GM06990 (cell line): Measurements from ENCODE around the gene ABCC1.
"Not testable (repeated sequence)": the region's sequence is repeated elsewhere in the genome, so short reads cannot be mapped to it uniquely, and the experiment has no call there.

Experiments used
- DNase-seq: peaks from one replicate; pipeline ENCODE4 v3.0.0-alpha.2; 2011; ENCODE audit not compliant: insufficient read length; ENCODE audit errors: extremely low read depth
- H3K27me3 ChIP-seq: replicated peaks from 2 replicates; pipeline ENCODE4 v1.6.0; 2011; ENCODE audit warnings: low read length; ENCODE audit not compliant: control insufficient read depth, insufficient read depth
- H3K36me3 ChIP-seq: 2 replicates; pipeline ENCODE4 v1.5.1; 2011; ENCODE audit warnings: low read length; ENCODE audit not compliant: control insufficient read depth, insufficient read depth
- H3K4me3 ChIP-seq: replicated peaks from 2 replicates; pipeline ENCODE4 v1.5.1; 2011; ENCODE audit warnings: low read depth, mild to moderate bottlenecking, control low read depth, low read length
- CTCF ChIP-seq: IDR thresholded peaks from 2 replicates; pipeline ENCODE4 v1.5.1; 2011; ENCODE audit warnings: low read length, control low read depth, mild to moderate bottlenecking, inconsistent platforms; ENCODE audit not compliant: insufficient read depth, poor library complexity, severe bottlenecking

The ABCC1 gene

GRCh38 chr16:16185095-16185494 is 235.7 kb downstream of the ABCC1 start:
- no peak for TF ChIP-seq CTCF
- no peaks in the 10 kb centered on the region for H3K36me3 ChIP-seq

DNA sequence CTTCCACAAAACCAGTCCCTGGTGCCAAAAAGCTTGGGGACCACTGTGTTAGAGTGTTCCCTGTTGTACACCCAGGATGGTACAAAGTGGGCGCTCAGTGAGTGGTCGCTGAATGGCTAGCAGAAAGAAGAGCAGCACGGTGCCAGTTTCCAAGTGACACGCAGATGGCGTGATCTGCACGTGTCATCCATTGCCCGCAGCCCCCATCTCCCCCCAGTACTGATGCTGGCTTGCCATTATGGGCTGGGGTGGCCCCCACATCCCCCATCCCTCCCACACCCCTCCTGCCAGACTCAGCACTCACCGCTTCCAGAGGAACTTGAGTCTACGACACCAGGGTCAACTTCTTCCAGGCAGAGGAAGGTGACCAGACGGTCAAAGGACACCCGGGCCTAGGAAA is 237.4 kb downstream of the ABCC1 start:
- TF ChIP-seq CTCF, result no peak
- Histone ChIP-seq H3K36me3 (no peaks in the 10 kb centered on the region), H3K27me3 (no peaks in the 10 kb centered on the region; the same call in none of the 2 replicates), H3K4me3 (no peak overlapping the region)
- DNase-seq, result no peak

More at GRCh38 chr16:16185095-16185494, 235.7 kb downstream of the ABCC1 start:
- no peak overlapping the region for H3K4me3 ChIP-seq
- no peaks in the 10 kb centered on the region; the same call in none of the 2 replicates for H3K27me3 ChIP-seq
- no peak for DNase-seq

DNA sequence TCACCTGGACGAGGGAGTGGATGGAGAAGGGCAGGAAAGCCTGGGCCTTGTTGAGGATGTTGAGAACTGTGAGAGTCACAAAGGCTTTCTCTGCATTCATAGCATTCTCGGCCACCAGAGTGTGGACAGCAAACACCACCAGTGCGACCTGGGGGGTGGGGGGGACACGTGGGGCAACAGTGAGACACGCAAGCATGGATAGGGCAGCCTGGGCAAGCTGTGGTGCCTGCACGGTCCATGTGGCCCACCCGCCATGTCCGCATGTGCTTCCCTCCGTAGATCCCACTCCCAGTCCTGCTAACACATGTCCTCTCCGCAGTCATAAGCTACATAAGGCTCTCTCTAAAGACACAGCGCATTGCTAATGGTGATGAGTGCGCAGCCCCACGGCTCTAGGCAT is 239.4 kb downstream of the ABCC1 start:
- TF ChIP-seq CTCF, result no peak
- DNase-seq, result no peak
- Histone ChIP-seq H3K36me3 (no peaks in the 10 kb centered on the region), H3K27me3 (no peaks in the 10 kb centered on the region; the same call in 1 of the 2 replicates), H3K4me3 (no peak overlapping the region)

GRCh38 chr16:16189842-16190241 is 240.4 kb downstream of the ABCC1 start:
- TF ChIP-seq CTCF, result no peak
- no peak for DNase-seq
- no peaks in the 10 kb centered on the region; the same call in 1 of the 2 replicates for H3K27me3 ChIP-seq
- no peak overlapping the region for H3K4me3 ChIP-seq
- H3K36me3 ChIP-seq, result no peaks in the 10 kb centered on the region

DNA sequence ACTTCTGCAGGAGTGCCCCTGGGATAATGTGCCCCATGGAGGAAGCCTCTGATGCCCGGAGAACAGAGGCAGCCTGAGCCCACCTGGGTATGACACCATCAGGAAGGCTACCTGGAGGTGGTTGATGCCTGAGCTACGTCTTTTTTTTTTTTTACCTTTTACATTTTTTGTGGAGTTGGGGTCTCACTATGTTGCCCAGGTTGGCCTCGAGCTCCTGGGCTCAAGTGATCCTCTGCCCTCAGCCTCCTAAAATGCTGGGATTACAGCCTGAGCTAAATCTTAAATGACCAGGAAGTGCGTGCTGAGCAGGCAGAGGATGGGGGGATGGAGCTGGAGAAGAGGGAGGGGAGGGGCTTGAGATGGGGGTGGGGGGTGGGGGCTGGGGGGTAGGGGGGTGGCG is 241.1 kb downstream of the ABCC1 start:
- no peak for DNase-seq
- no peaks in the 10 kb centered on the region for H3K36me3 ChIP-seq
- H3K27me3 ChIP-seq, result no peaks in the 10 kb centered on the region; the same call in 1 of the 2 replicates

DNA sequence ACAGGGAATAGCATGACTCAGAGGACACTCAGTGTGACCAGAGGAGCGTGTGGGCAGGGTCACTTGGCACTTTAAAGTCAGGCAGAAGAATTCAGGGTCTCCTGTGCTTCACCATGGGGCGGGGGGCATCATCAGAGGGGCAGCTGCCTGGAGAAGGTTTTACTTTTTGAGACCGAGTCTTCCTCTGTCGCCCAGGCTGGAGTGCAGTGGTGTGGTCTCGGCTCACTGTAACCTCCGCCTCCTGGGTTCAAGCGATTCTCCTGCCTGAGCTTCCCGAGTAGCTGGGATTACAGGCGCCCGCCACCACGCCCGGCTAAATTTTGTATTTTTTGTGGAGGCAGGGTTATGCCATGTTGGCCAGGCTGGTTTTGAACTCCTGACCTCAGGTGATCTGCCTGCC is 241.6 kb downstream of the ABCC1 start:
- H3K4me3 ChIP-seq, H3K36me3 ChIP-seq, DNase-seq, H3K27me3 ChIP-seq: not testable (repeated sequence)

More for the DNA sequence above, 241.1 kb downstream of the ABCC1 start:
- no peak for TF ChIP-seq CTCF
- H3K4me3 ChIP-seq, result no peak overlapping the region
